Right ventricle myocardium superior (tissue), 1 donor: ENCODE results near the gene GALNT17. TPM values are rescaled to one million over a fixed set of nuclear protein-coding genes. Genes with fewer than 3 reads are reported as not detected.
"Not testable (repeated sequence)": the region's sequence is repeated elsewhere in the genome, so short reads cannot be mapped to it uniquely, and the experiment has no call there.

Source experiments
- ATAC-seq: fragments of 200-7000 bp; cut with Tn5 transposase; one replicate; pipeline ENCODE4 v1.9.1; 2020; ENCODE audit warnings: mild to moderate bottlenecking; ENCODE audit not compliant: poor library complexity
- DNase-seq: peaks from one replicate; pipeline ENCODE4 v3.0.0-alpha.2; 2020
- intact Hi-C: fragments of 100-400 bp; cut with DNase I; formaldehyde crosslinking; loops from one replicate; pipeline ENCODE4 v1.11.2; 2022
- total RNA-seq: library from RNA; stranded (reverse); fragmentation: NEBNext Ultra II Directional; extraction: Animal tissue kit (Norgen Biotek cat#: 25700); gene quantifications from one replicate; pipeline ENCODE4 v1.2.1, GENCODE V29; 2021
- donor health status: DM: no; HTN: yes; CAD: no; lungs with severe emphysema.

The GALNT17 gene
- total RNA-seq, 1 donor from 2014 or later: 72.1 TPM

GRCh38 chr7:71255537-71256178 is 123.7 kb downstream of the GALNT17 start:
- ATAC-seq: no peak
- intact Hi-C loops: loop anchor here (10.0 kb wide), 1 partner anchor 59 kb away; no protein-coding TSS in a partner anchor

GRCh38 chr7:71261066-71261465 is 129.1 kb downstream of the GALNT17 start:
- no peak for DNase-seq
- intact Hi-C loops: loop anchor here (10.0 kb wide), 1 partner anchor 144 kb away; no protein-coding TSS in a partner anchor
- ATAC-seq: no peak

More at GRCh38 chr7:71255537-71256178, 123.7 kb downstream of the GALNT17 start:
- DNase-seq: no peak

DNA sequence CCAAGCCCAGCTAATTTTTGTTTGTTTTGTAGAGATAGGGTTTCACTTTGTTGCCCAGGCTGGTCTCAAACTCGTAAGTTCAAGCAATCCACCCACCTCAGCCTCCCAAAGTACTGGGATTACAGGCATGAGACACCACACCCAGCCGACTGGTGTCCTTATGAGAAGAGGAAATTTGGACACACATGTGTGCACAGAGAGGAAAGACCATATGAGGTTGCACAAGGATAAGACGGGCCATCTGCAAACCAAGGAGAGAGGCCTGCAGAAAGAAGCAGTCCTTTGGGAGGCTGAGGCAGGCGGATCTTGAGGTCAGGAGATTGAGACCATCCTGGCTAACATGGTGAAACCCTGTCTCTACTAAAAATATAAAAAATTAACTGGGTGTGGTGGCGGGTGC is 130.9 kb downstream of the GALNT17 start:
- not testable (repeated sequence) for ATAC-seq, DNase-seq
- intact Hi-C loops: loop anchor here (10.0 kb wide), 1 partner anchor 142 kb away; no protein-coding TSS in a partner anchor

- ATAC-seq (peak; percentile 89), DNase-seq (peak; percentile 45)
- intact Hi-C loops: loop anchor here (10.0 kb wide), 1 partner anchor 141 kb away; no protein-coding TSS in a partner anchor
Observed at GRCh38 chr7:71264005-71264404, 132.1 kb downstream of the GALNT17 start.

- ATAC-seq (no peak), DNase-seq (no peak)
- intact Hi-C loops: loop anchor here (10.0 kb wide), 1 partner anchor 138 kb away; no protein-coding TSS in a partner anchor
Observed at GRCh38 chr7:71266912-71267311, 135.0 kb downstream of the GALNT17 start.

- DNase-seq: no peak
- intact Hi-C loops: loop anchor here (10.0 kb wide), 1 partner anchor 137 kb away; no protein-coding TSS in a partner anchor
- no peak for ATAC-seq
Observed at GRCh38 chr7:71267734-71268469, 136.0 kb downstream of the GALNT17 start.

- intact Hi-C loops: no loop called here
- DNase-seq (no peak), ATAC-seq (no peak)
Observed at GRCh38 chr7:71270558-71270957, 138.6 kb downstream of the GALNT17 start.

GRCh38 chr7:71271203-71271602 is 139.3 kb downstream of the GALNT17 start:
- DNase-seq: no peak
- no peak for ATAC-seq
- intact Hi-C loops: no loop called here

DNA sequence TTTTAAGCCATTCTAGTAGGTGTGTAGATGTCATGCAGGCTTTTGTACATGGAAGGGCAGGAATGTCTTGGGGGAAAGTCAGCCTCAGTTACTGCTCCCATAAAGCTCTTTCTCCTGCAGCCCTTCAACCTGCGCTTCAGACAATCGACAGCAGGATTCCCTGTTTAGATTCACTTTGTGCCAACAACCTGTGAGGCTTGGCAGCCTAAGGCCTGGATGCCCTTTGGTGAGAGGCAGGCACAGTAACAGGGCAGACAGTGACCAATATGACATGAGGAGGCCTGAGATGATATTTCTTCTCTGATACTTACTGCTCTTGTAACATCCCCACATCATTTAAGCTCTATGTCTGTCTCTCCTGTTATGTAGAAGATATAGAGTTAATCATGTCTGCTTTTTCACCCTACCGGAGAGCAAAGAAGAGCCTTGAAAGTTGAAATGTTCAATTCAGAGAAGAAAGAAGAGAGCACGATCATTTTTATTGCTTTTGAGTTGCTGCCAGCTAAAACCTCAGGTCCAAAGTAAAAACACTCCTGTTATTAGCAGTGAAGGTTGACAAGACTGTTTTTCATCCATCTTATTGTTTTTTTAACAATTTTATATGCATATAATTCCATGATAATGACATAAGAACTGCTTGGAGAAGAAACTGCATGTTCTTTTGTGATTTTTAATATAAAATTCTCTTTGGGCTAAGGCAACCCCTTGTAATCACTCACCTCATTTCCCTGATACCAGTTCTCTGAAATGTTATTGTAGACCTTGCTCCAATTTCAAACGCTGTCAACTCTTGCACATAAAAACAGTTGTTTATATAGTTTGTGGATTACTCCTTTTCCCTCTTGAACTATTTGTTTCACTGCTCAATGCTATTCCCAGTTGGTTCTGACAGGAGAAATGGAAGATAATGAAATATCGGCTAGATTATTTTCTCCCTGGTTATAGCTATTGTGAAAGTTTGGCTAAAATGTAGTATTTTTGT is 140.9 kb downstream of the GALNT17 start:
- intact Hi-C loops: no loop called here
- ATAC-seq (peak; percentile 69), DNase-seq (no peak)

GRCh38 chr7:71278257-71278656 is 146.3 kb downstream of the GALNT17 start:
- peak; percentile 84 for ATAC-seq
- intact Hi-C loops: no loop called here

DNA sequence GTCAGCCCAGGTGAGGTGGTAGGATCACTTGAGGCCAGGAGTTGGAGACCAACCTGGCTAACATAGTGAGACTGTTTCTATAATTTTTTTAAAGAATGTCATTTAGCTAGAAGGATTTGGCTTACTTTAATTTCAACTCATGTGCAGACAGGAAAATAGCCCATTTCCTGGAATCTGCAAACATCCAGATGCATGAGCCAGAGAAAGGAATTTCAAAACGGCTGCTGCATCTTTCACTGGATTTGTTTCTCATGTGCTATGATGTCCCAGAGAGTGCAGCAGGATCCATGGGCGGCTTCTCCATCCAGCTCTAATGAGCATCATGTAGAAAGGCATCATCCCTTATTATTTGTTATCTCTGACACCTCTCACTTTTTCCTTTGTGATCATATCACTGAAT is 149.3 kb downstream of the GALNT17 start:
- intact Hi-C loops: no loop called here
- DNase-seq (no peak), ATAC-seq (no peak)

More at GRCh38 chr7:71278257-71278656, 146.3 kb downstream of the GALNT17 start:
- DNase-seq: no peak

GRCh38 chr7:71283802-71284201 is 151.9 kb downstream of the GALNT17 start:
- ATAC-seq (no peak), DNase-seq (no peak)
- intact Hi-C loops: no loop called here

- ATAC-seq (no peak), DNase-seq (no peak)
- intact Hi-C loops: no loop called here
Observed at GRCh38 chr7:71285571-71286145, 153.7 kb downstream of the GALNT17 start.

GRCh38 chr7:71286336-71286735 is 154.4 kb downstream of the GALNT17 start:
- DNase-seq: no peak
- peak; percentile 84 for ATAC-seq
- intact Hi-C loops: no loop called here

DNA sequence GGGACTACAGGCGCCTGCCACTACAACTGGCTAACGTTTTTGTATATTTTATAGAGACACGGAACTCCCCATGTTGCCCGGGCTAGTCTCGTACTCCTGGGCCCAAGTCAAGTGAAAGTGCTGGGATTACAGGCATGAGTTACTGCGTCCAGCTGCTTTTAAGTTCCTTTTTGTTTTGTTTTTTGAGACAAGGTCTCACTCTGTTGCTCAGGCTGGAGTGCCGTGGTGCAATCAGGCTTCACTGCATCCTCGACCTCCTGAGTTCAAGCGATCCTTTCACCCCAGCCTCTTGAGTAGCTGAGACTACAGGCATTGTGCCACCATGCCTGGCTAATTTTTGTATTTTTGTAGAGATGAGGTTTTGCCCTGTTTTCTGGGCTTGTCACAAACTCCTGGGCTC is 155.0 kb downstream of the GALNT17 start:
- ATAC-seq (no peak), DNase-seq (no peak)
- intact Hi-C loops: no loop called here

- ATAC-seq (peak; percentile 74), DNase-seq (peak; percentile 61)
- intact Hi-C loops: no loop called here
Observed at GRCh38 chr7:71290452-71290851, 158.5 kb downstream of the GALNT17 start.

- DNase-seq (no peak), ATAC-seq (peak; percentile 70)
- intact Hi-C loops: no loop called here
Observed at GRCh38 chr7:71298378-71298777, 166.4 kb downstream of the GALNT17 start.

DNA sequence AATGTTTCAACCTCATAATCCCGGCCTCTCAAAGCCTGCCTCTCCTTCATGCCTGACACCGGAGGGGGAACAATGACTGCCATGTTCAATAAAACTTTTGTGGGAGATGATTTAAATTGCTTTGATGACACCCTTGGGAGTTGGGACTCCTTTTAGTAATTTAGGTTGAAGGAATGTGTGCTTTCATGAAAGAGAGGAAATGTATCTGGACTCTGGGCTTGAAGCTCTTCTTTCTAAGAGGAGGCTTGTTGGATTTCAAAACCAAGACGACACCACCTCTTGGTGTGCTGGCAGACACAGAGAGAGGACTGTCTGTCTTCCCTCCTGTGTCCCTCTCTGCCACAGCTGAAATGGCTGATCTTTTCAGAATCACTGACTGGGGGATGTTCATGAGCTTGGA is 168.1 kb downstream of the GALNT17 start:
- ATAC-seq (no peak), DNase-seq (no peak)
- intact Hi-C loops: no loop called here
